Liver (tissue), 9 donors: ENCODE results near the gene PIGK. TPM values are rescaled to one million over a fixed set of nuclear protein-coding genes. Genes with fewer than 3 reads are reported as not detected.

Experiments used
- DNase-seq: peaks from one replicate; pipeline ENCODE4 v3.0.0-alpha.2; 2017; ENCODE audit warnings: low spot score
- H3K27ac ChIP-seq, 2 donors: one replicate each; pipeline ENCODE4 v1.7.0; 2013; ENCODE audit warnings: inconsistent platforms in 2 of 2, low read length in 2 of 2, control low read depth in 1 of 2, low read depth in 1 of 2, mild to moderate bottlenecking in 1 of 2
- H3K27me3 ChIP-seq, 4 donors: one replicate each; pipeline versions ENCODE4 v1.6.1 to v1.7.0; 2013; ENCODE audit warnings: low read length in 3 of 4, inconsistent platforms in 1 of 4, mild to moderate bottlenecking in 1 of 4, moderate library complexity in 1 of 4; ENCODE audit not compliant: control insufficient read depth in 4 of 4, insufficient read depth in 4 of 4
- H3K36me3 ChIP-seq, 4 donors: one replicate each; pipeline versions ENCODE4 v1.6.1 to v1.7.0; 2013; ENCODE audit warnings: low read length in 3 of 4, mild to moderate bottlenecking in 3 of 4, low read depth in 1 of 4, moderate library complexity in 1 of 4; ENCODE audit not compliant: control insufficient read depth in 4 of 4, insufficient read depth in 3 of 4
- H3K4me1 ChIP-seq, 4 donors: one replicate each; pipeline versions ENCODE4 v1.6.1 to v1.7.0; 2013; ENCODE audit warnings: low read length in 3 of 4, mild to moderate bottlenecking in 3 of 4, moderate library complexity in 1 of 4; ENCODE audit not compliant: control insufficient read depth in 4 of 4, insufficient read depth in 4 of 4
- H3K4me3 ChIP-seq, 3 donors: one replicate each; pipeline versions ENCODE4 v1.6.1 to v1.7.0; 2013; ENCODE audit warnings: low read length in 3 of 3, control low read depth in 1 of 3, low read depth in 1 of 3, mild to moderate bottlenecking in 1 of 3
- H3K9ac ChIP-seq, 2 donors: one replicate each; pipeline ENCODE4 v1.7.0; 2013; ENCODE audit warnings: low read length in 2 of 2, mild to moderate bottlenecking in 2 of 2, moderate library complexity in 2 of 2, control low read depth in 1 of 2, low read depth in 1 of 2
- H3K9me3 ChIP-seq, 4 donors: one replicate each; pipeline versions ENCODE4 v1.6.1 to v1.7.0; 2013; ENCODE audit warnings: low read length in 3 of 4; ENCODE audit not compliant: control insufficient read depth in 4 of 4
- ATF3 ChIP-seq: IDR thresholded peaks from 2 replicates; pipeline ENCODE4 v1.6.1; 2016; ENCODE audit warnings: antibody characterized with exemption
- CTCF ChIP-seq: fragments of 150-350 bp; IDR thresholded peaks from 2 replicates; pipeline ENCODE4 v1.5.1; 2017; ENCODE audit warnings: improper control_type of control experiment, low read depth, low read length; ENCODE audit not compliant: missing input control
- EGR1 ChIP-seq, 2 donors: IDR thresholded peaks; 2 replicates each; pipeline ENCODE4 v1.6.1; 2016 to 2018; ENCODE audit warnings: antibody characterized with exemption in 2 of 2, low read depth in 2 of 2
- FOXA1 ChIP-seq: IDR thresholded peaks from 2 replicates; pipeline ENCODE4 v1.6.1; 2016; ENCODE audit warnings: antibody characterized with exemption
- FOXA2 ChIP-seq: IDR thresholded peaks from 2 replicates; pipeline ENCODE4 v1.6.1; 2016; ENCODE audit warnings: antibody characterized with exemption
- GABPA ChIP-seq, 2 donors: IDR thresholded peaks in 1 of 2; conservative IDR thresholded peaks in 1 of 2; 2 replicates each; pipeline ENCODE4 v1.6.1; 2016; ENCODE audit warnings: antibody characterized with exemption in 2 of 2, mild to moderate bottlenecking in 1 of 2, moderate library complexity in 1 of 2
- HNF4A ChIP-seq, 2 donors: conservative IDR thresholded peaks; 2 replicates each; pipeline ENCODE4 v1.6.1; 2016; ENCODE audit warnings: antibody characterized with exemption in 2 of 2, mild to moderate bottlenecking in 2 of 2
- HNF4G ChIP-seq: IDR thresholded peaks from 2 replicates; pipeline ENCODE4 v1.6.1; 2016; ENCODE audit warnings: antibody characterized with exemption
- JUND ChIP-seq, 2 donors: IDR thresholded peaks; 2 replicates each; pipeline ENCODE4 v1.6.1; 2016; ENCODE audit warnings: antibody characterized with exemption in 2 of 2
- MAX ChIP-seq: IDR thresholded peaks from 2 replicates; pipeline ENCODE4 v1.6.1; 2016; ENCODE audit warnings: antibody characterized with exemption
- NR2F2 ChIP-seq: IDR thresholded peaks from 2 replicates; pipeline ENCODE4 v1.6.1; 2016; ENCODE audit warnings: antibody characterized with exemption
- RAD21 ChIP-seq, 2 donors: IDR thresholded peaks; 2 replicates each; pipeline ENCODE4 v1.6.1; 2016; ENCODE audit warnings: antibody characterized with exemption in 2 of 2, mild to moderate bottlenecking in 2 of 2
- REST ChIP-seq: IDR thresholded peaks from 2 replicates; pipeline ENCODE4 v1.6.1; 2016; ENCODE audit warnings: antibody characterized with exemption, mild to moderate bottlenecking
- RXRA ChIP-seq, 2 donors: IDR thresholded peaks; 2 replicates each; pipeline ENCODE4 v1.6.1; 2017 to 2018; ENCODE audit warnings: antibody characterized with exemption in 2 of 2, mild to moderate bottlenecking in 1 of 2
- SP1 ChIP-seq: IDR thresholded peaks from 2 replicates; pipeline ENCODE4 v1.6.1; 2018; ENCODE audit warnings: antibody characterized with exemption, mild to moderate bottlenecking
- TAF1 ChIP-seq: conservative IDR thresholded peaks from 2 replicates; pipeline ENCODE4 v1.6.1; 2016; ENCODE audit warnings: antibody characterized with exemption, mild to moderate bottlenecking
- YY1 ChIP-seq: IDR thresholded peaks from 2 replicates; pipeline ENCODE4 v1.6.1; 2016; ENCODE audit warnings: antibody characterized with exemption, mild to moderate bottlenecking
- ZBTB33 ChIP-seq: IDR thresholded peaks from 2 replicates; pipeline ENCODE4 v1.6.1; 2016; ENCODE audit warnings: antibody characterized with exemption
- WGBS: extraction: QIAGEN DNeasy Blood & Tissue Kit; methylation state at CpG from one replicate; pipeline ENCODE4 v1.1.7; 2013; 5-methylcytosine and 5-hydroxymethylcytosine counted together
- polyA plus RNA-seq, 2 donors: library from polyadenylated mRNA; stranded (reverse) in 1 of 2; unstranded in 1 of 2; fragments of 200-250 nt in 1 of 2; fragments of >200 nt in 1 of 2; fragmentation: Nextera tagmentation in 1 of 2; extraction: Ambion mirVana in 1 of 2; gene quantifications; one replicate each; pipeline versions ENCODE4 v1.2.1 to v1.2.3, GENCODE V29; 2013 to 2015
- total RNA-seq, 2 donors: library from RNA; depleted of rRNA; stranded (reverse); fragments of >200 nt; gene quantifications; one replicate each; pipeline ENCODE4 v1.2.3, GENCODE V29; 2014
- donor health status: healthy.
- donor health status: healthy.
- donor health status: healthy.
- donor health status: healthy.
- donor health status: healthy.

PIGK gene
- total and polyA plus RNA-seq, 4 donors = 10.8 to 15.6 (median 14.4) TPM

- H3K9me3 ChIP-seq = no peaks in the 10 kb centered on the region
- H3K9ac ChIP-seq = no peak overlapping the region
- H3K27me3 ChIP-seq = peaks cover 0 to 3% (median 0%) of the 10 kb centered on the region in 4 donors
- WGBS = 70% methylated on average over 1 of the region's 1 CpG
- TF ChIP-seq REST (no peak), GABPA (IDR thresholded peaks at IDR 0.05 in 1 of 2, conservative IDR thresholded peaks at IDR 0.05 in 1 of 2) (no peak), NR2F2 (no peak), FOXA2 (no peak), ZBTB33 (no peak)
- no peaks in the 10 kb centered on the region for H3K36me3 ChIP-seq
- H3K4me1 ChIP-seq = no peaks in the 10 kb centered on the region
- DNase-seq = no peak
- H3K27ac ChIP-seq = no peak overlapping the region
- no peak overlapping the region for H3K4me3 ChIP-seq
These were observed 19.2 kb upstream of the PIGK start for GRCh38 chr1:77238462-77238861.

GRCh38 chr1:77234943-77235342 is 15.7 kb upstream of the PIGK start:
- Histone ChIP-seq H3K9ac (no peak overlapping the region), H3K27ac (no peak overlapping the region), H3K27me3 (peaks cover 0 to 3% (median 0%) of the 10 kb centered on the region in 4 donors), H3K4me1 (no peaks in the 10 kb centered on the region), H3K9me3 (peaks cover 0 to 2% (median 0%) of the 10 kb centered on the region in 4 donors), H3K36me3 (no peaks in the 10 kb centered on the region), H3K4me3 (no peak overlapping the region)
- TF ChIP-seq TAF1 = no peak
- no peak for TF ChIP-seq MAX
- no peak for TF ChIP-seq FOXA1
- TF ChIP-seq RXRA (IDR thresholded peaks at IDR 0.05) = no peak
- TF ChIP-seq YY1 = no peak
- no peak for TF ChIP-seq RAD21 (IDR thresholded peaks at IDR 0.05)
- no peak for TF ChIP-seq REST
- TF ChIP-seq HNF4G = no peak
- TF ChIP-seq HNF4A (conservative IDR thresholded peaks at IDR 0.05) = no peak
- no peak for TF ChIP-seq CTCF
- no peak for TF ChIP-seq JUND (IDR thresholded peaks at IDR 0.05)
- no peak for TF ChIP-seq NR2F2
- TF ChIP-seq EGR1 (IDR thresholded peaks at IDR 0.05; ENCODE audit: low read depth in 2 of 2) = no peak
- TF ChIP-seq ATF3 = no peak
- no peak for TF ChIP-seq ZBTB33
- TF ChIP-seq SP1 = no peak
- no peak for TF ChIP-seq FOXA2
- no peak for TF ChIP-seq GABPA (IDR thresholded peaks at IDR 0.05 in 1 of 2, conservative IDR thresholded peaks at IDR 0.05 in 1 of 2)
- DNase-seq = no peak
- WGBS = 35% methylated on average over 1 of the region's 1 CpG
